Ovary (tissue), 3 donors: Measurements from ENCODE around the gene BUD31.

Experiments
- CTCF ChIP-seq, 3 donors: fragments of 450-650 bp in 2 of 3; fragments of 200-600 bp in 1 of 3; IDR thresholded peaks; one replicate each; pipeline versions ENCODE4 v1.5.1 to v1.8.0; 2016 to 2022; ENCODE audit warnings: antibody characterized with exemption in 3 of 3, mild to moderate bottlenecking in 1 of 3
- POLR2A ChIP-seq: fragments of 450-650 bp; IDR thresholded peaks from one replicate; pipeline ENCODE4 v1.6.1; 2017; ENCODE audit warnings: antibody characterized with exemption, mild to moderate bottlenecking, moderate library complexity
- donor health status: DM: no; HTN: no; CAD: no.

- no peak for TF ChIP-seq CTCF (IDR thresholded peaks at IDR 0.05)
- TF ChIP-seq POLR2A, result no peak
Measured at GRCh38 chr7:99399597-99399996, 9.2 kb upstream of the BUD31 start.
